Uterus (tissue), 2 donors: Measurements from ENCODE around the gene HUS1B.

Experiments
- CTCF ChIP-seq, 4 experiments: fragments of 200-600 bp in 2 of 4; fragments of 450-650 bp in 2 of 4; sonication (generic) in 2 of 4; IDR thresholded peaks; one replicate each; pipeline ENCODE4 v1.5.1; 2016 to 2019; ENCODE audit warnings: antibody characterized with exemption in 4 of 4, mild to moderate bottlenecking in 2 of 4, moderate library complexity in 1 of 4
- POLR2A ChIP-seq, 2 donors: fragments of 450-650 bp; IDR thresholded peaks; one replicate each; pipeline ENCODE4 v1.6.1; 2016; ENCODE audit warnings: antibody characterized with exemption in 2 of 2, mild to moderate bottlenecking in 1 of 2, moderate library complexity in 1 of 2

GRCh38 chr6:620166-620565 lies 36.7 kb downstream of the HUS1B start:
- TF ChIP-seq CTCF (IDR thresholded peaks at IDR 0.05), result no peak
- no peak for TF ChIP-seq POLR2A (IDR thresholded peaks at IDR 0.05)
